Measurements from ENCODE around the gene S100P. TPM values are rescaled to one million over a fixed set of nuclear protein-coding genes. Genes with fewer than 3 reads are reported as not detected.

S100P gene
- total RNA-seq, 2 donors from 2014 or later: 1.2 TPM; not detected in 1

DNA sequence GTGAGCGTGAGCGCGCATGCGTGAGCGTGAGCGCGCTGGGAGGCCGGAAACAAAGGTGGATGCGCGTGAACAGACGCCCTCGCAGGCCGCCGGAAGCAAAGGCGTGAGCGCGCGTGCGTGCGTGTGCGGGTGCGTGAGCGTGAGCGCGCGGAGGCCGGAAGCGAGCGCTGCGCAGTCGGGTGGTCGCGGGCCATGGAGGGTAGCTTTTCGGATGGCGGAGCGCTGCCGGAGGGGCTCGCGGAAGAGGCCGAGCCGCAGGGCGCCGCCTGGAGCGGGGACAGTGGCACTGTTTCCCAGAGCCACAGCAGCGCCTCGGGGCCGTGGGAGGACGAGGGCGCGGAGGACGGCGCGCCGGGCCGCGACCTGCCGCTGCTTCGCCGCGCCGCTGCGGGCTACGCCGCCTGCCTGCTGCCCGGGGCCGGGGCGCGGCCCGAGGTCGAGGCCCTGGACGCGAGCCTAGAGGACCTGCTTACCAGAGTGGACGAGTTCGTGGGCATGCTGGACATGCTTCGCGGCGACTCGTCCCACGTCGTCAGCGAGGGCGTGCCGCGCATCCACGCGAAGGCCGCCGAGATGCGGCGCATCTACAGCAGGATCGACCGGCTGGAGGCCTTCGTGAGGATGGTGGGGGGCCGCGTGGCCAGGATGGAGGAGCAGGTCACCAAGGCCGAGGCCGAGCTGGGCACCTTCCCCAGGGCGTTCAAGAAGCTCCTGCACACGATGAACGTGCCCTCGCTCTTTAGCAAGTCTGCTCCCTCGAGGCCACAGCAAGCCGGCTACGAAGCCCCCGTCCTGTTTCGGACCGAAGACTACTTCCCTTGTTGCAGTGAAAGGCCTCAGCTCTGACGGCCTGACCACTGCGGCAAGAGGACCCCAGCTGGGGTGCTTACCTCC, 22.6 kb downstream of the S100P start, which contains the start of gene BLOC1S4:
Gene BLOC1S4 (plus strand): TSS at position 157 of the 894 bp plus-strand sequence. CDS start 36 bp downstream, at position 193.
- H3K27me3 ChIP-seq (replicated peaks; ENCODE audit: insufficient read depth): no peaks in the 10 kb centered on the region
- peak within 1 kb of the TSS; percentile 77 to 78 for H3K27ac ChIP-seq
- peak within 1 kb of the TSS; percentile 85 for H3K4me3 ChIP-seq
- TF ChIP-seq CTCF (IDR thresholded peaks at IDR 0.05): no peak
- no peaks in the 10 kb centered on the region for H3K36me3 ChIP-seq
- H3K9me3 ChIP-seq: no peaks in the 10 kb centered on the region
- DNase-seq (ENCODE audit: low spot score) (peak; percentile 38), ATAC-seq (ENCODE audit: insufficient number of reproducible peaks, low FRiP score, low read depth) (peak; percentile 42)
- peaks cover 12 to 19% of the 10 kb centered on the region in 2 donors for H3K4me1 ChIP-seq (ENCODE audit: control insufficient read depth in 1 of 2, low read depth in 2 of 2)

DNA sequence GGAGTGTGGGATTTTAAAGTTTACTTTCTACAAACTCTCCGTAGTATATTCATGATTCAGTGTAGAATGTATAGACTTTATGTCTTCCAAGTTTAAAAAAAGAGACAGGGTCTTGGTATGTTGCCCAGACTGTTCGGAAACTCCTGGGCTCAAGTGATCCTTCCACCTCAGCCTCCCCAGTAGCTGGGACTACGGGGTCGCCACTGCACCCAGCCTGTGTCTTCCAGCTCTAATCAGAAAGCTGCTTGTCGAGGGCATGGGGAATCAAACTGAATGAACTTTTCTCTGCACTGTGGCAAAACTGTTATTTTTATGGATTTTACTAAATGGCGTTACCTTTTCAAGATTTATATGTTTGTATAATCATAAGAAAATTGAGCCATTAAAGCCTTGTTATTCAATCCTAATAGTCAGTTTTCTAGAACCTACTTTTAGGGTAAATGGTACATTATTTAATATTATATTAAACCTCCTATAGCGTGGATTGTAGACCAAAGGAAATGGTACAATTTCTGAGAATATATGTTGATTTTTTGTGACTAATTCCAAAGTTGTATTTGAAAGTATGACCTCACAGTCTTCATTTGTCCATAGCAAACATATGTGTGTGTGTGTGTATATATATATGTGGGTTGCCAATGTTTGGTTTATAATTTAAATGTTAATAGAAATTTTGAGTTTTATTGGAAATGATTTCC, 23.4 kb downstream of the S100P start:
- no peak for ATAC-seq (ENCODE audit: insufficient number of reproducible peaks, low FRiP score, low read depth)
- no peak for DNase-seq (ENCODE audit: low spot score)
- no peak for TF ChIP-seq CTCF (IDR thresholded peaks at IDR 0.05)
- Histone ChIP-seq H3K27ac (peak overlapping the region; percentile 77 to 78), H3K36me3 (no peaks in the 10 kb centered on the region), H3K27me3 (replicated peaks; ENCODE audit: insufficient read depth) (no peaks in the 10 kb centered on the region), H3K4me1 (ENCODE audit: control insufficient read depth in 1 of 2, low read depth in 2 of 2) (peaks cover 12 to 19% of the 10 kb centered on the region in 2 donors), H3K9me3 (no peaks in the 10 kb centered on the region), H3K4me3 (peak overlapping the region; percentile 85)

GRCh38 chr4:6718932-6719610, 25.4 kb downstream of the S100P start:
- DNase-seq (ENCODE audit: low spot score): no peak
- Histone ChIP-seq H3K27me3 (replicated peaks; ENCODE audit: insufficient read depth) (no peaks in the 10 kb centered on the region), H3K9me3 (no peaks in the 10 kb centered on the region), H3K36me3 (no peaks in the 10 kb centered on the region), H3K4me1 (ENCODE audit: control insufficient read depth in 1 of 2, low read depth in 2 of 2) (peaks cover 12 to 19% of the 10 kb centered on the region in 2 donors), H3K4me3 (no peak overlapping the region), H3K27ac (no peak overlapping the region)
- ATAC-seq (ENCODE audit: insufficient number of reproducible peaks, low FRiP score, low read depth): no peak
- no peak for TF ChIP-seq CTCF (IDR thresholded peaks at IDR 0.05)

DNA sequence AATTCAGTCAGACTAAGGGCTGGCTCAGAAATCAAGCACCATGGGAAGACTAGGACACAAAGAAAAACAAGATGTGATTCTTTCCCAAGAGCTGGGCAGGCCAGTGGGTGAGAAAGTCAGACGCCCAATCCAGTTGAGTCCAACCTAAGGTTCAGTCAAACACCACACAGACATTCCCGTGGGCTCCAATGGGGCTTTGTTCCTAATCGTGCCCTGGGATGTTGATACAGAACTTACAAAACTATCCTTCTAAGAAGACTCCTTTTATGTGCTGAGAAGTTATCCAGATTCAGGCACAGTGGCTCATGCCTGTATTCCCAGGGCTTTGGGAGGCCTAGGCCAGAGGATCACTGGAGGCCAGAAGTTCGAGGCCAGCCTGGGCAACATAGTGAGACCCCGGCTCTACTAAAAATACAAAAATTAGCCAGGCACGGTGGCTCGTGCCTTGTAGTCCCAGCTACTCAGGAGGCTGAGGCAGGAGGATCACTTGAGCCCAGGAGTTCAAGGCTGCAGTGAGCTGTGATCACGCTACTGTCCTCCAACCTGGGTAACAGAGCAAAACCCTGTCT, 26.0 kb downstream of the S100P start:
- ATAC-seq (ENCODE audit: insufficient number of reproducible peaks, low FRiP score, low read depth) (no peak), DNase-seq (ENCODE audit: low spot score) (no peak)
- H3K9me3 ChIP-seq: no peaks in the 10 kb centered on the region
- peaks cover 12 to 19% of the 10 kb centered on the region in 2 donors for H3K4me1 ChIP-seq (ENCODE audit: control insufficient read depth in 1 of 2, low read depth in 2 of 2)
- H3K27ac ChIP-seq: no peak overlapping the region
- no peak overlapping the region for H3K4me3 ChIP-seq
- H3K27me3 ChIP-seq (replicated peaks; ENCODE audit: insufficient read depth): no peaks in the 10 kb centered on the region
- no peaks in the 10 kb centered on the region for H3K36me3 ChIP-seq
- TF ChIP-seq CTCF (IDR thresholded peaks at IDR 0.05): no peak
